Calu3 (cell line): Measurements from ENCODE around the gene TKTL1. TPM values are rescaled to one million over a fixed set of nuclear protein-coding genes. Genes with fewer than 3 reads are reported as not detected.

ENCODE experiments used
- BruUV-seq: library from RNA; stranded (reverse); fragments of 400-500 nt; replicated peaks from 2 replicates; lab custom pipeline; 2021; lab: Mats Ljungman, UMichigan
- CTCF ChIA-PET: fragments of 300-600 bp; sonication (Branson Sonifier 250); formaldehyde crosslinking; loops from one replicate; lab custom pipeline; 2022; ENCODE audit warnings: antibody characterized with exemption; lab: Charles Lee
- DNase-seq: peaks from one replicate; pipeline ENCODE4 v3.0.0; 2022
- H3K27ac Mint-ChIP-seq: one replicate; pipeline ENCODE4 v1.8.0; 2022; ENCODE audit warnings: mixed read lengths; ENCODE audit not compliant: unreplicated experiment
- H3K27me3 Mint-ChIP-seq: one replicate; pipeline ENCODE4 v1.8.0; 2022; ENCODE audit warnings: mixed read lengths; ENCODE audit not compliant: unreplicated experiment
- H3K36me3 Mint-ChIP-seq: one replicate; pipeline ENCODE4 v1.8.0; 2022; ENCODE audit warnings: mild to moderate bottlenecking, moderate library complexity, mixed read lengths; ENCODE audit not compliant: insufficient read depth, unreplicated experiment
- H3K4me1 Mint-ChIP-seq: one replicate; pipeline ENCODE4 v1.8.0; 2022; ENCODE audit warnings: mild to moderate bottlenecking, low read depth, mixed read lengths; ENCODE audit not compliant: unreplicated experiment
- H3K4me3 Mint-ChIP-seq: one replicate; pipeline ENCODE4 v1.8.0; 2022; ENCODE audit warnings: mild to moderate bottlenecking, low read depth, moderate library complexity, mixed read lengths; ENCODE audit not compliant: unreplicated experiment
- H3K9me3 Mint-ChIP-seq: one replicate; pipeline ENCODE4 v1.8.0; 2022; ENCODE audit warnings: low read depth, mixed read lengths; ENCODE audit not compliant: unreplicated experiment
- CTCF ChIP-seq: fragments of 200-600 bp; IDR thresholded peaks from one replicate; pipeline ENCODE4 v1.8.0; 2022; ENCODE audit warnings: antibody characterized with exemption; ENCODE audit not compliant: unreplicated experiment
- intact Hi-C: fragments of 100-400 bp; cut with micrococcal nuclease; formaldehyde crosslinking; loops from one replicate; pipeline ENCODE4 v1.10.0; 2022; ENCODE audit not compliant: unreplicated experiment
- total RNA-seq: library from RNA; stranded (reverse); gene quantifications from 2 replicates; pipeline ENCODE4 v1.2.3, GENCODE V29; 2022

The TKTL1 gene
- total RNA-seq, 1 experiment from 2014 or later = not detected

GRCh38 chrX:154355776-154356140, 60.2 kb downstream of the TKTL1 start:
- CTCF ChIA-PET = no interaction called here
- no TSS peak for BruUV-seq
- Mint-ChIP-seq H3K9me3 (no peaks in the 10 kb centered on the region), H3K27me3 (no peaks in the 10 kb centered on the region), H3K4me3 (no peak overlapping the region), H3K36me3 (peaks cover 84% of the 10 kb centered on the region), H3K4me1 (peaks cover 7% of the 10 kb centered on the region), H3K27ac (no peak overlapping the region)
- intact Hi-C loops = no loop called here
- TF ChIP-seq CTCF = no peak
- no peak for DNase-seq

GRCh38 chrX:154356596-154356995, 61.0 kb downstream of the TKTL1 start:
- Mint-ChIP-seq H3K4me3 (no peak overlapping the region), H3K27ac (no peak overlapping the region), H3K27me3 (no peaks in the 10 kb centered on the region), H3K9me3 (no peaks in the 10 kb centered on the region), H3K4me1 (peaks cover 7% of the 10 kb centered on the region), H3K36me3 (peaks cover 85% of the 10 kb centered on the region)
- CTCF ChIA-PET = no interaction called here
- BruUV-seq = no TSS peak
- no peak for DNase-seq
- intact Hi-C loops = no loop called here
- no peak for TF ChIP-seq CTCF

- CTCF ChIA-PET = no interaction called here
- no peak for DNase-seq
- no peak overlapping the region for H3K4me3 Mint-ChIP-seq
- H3K36me3 Mint-ChIP-seq = peaks cover 85% of the 10 kb centered on the region
- H3K27ac Mint-ChIP-seq = no peak overlapping the region
- TF ChIP-seq CTCF = no peak
- peaks cover 7% of the 10 kb centered on the region for H3K4me1 Mint-ChIP-seq
- no peaks in the 10 kb centered on the region for H3K27me3 Mint-ChIP-seq
- BruUV-seq = no TSS peak
- intact Hi-C loops = no loop called here
- H3K9me3 Mint-ChIP-seq = no peaks in the 10 kb centered on the region
These were observed 61.6 kb downstream of the TKTL1 start for GRCh38 chrX:154357205-154357604.

GRCh38 chrX:154358011-154358410, 62.4 kb downstream of the TKTL1 start:
- no TSS peak for BruUV-seq
- H3K27ac Mint-ChIP-seq = peak overlapping the region; percentile 23
- TF ChIP-seq CTCF = no peak
- H3K4me3 Mint-ChIP-seq = no peak overlapping the region
- no peak for DNase-seq
- H3K9me3 Mint-ChIP-seq = no peaks in the 10 kb centered on the region
- H3K27me3 Mint-ChIP-seq = no peaks in the 10 kb centered on the region
- CTCF ChIA-PET = no interaction called here
- H3K36me3 Mint-ChIP-seq = peaks cover 87% of the 10 kb centered on the region
- H3K4me1 Mint-ChIP-seq = peaks cover 7% of the 10 kb centered on the region
- intact Hi-C loops = no loop called here
